Heart left ventricle (tissue), 16 donors: ENCODE data around the gene UBE2E2. TPM values are rescaled to one million over a fixed set of nuclear protein-coding genes. Genes with fewer than 3 reads are reported as not detected.

Experiments used
- ATAC-seq, 4 donors: fragments of 200-7000 bp; cut with Tn5 transposase; one replicate each; pipeline ENCODE4 v1.9.1; 2020 to 2022; ENCODE audit warnings: moderate library complexity in 4 of 4, mild to moderate bottlenecking in 3 of 4, moderate number of reproducible peaks in 1 of 4
- DNase-seq, 5 donors: peaks; one replicate each; pipeline ENCODE4 v3.0.0-alpha.2; 2020
- H3K27ac ChIP-seq, 12 donors: fragments of 200-600 bp; sonication (generic) in 4 of 12; one replicate each; pipeline versions ENCODE4 v1.5.0 to v1.8.0; 2016 to 2022; ENCODE audit warnings: mild to moderate bottlenecking in 2 of 12
- H3K27me3 ChIP-seq, 9 donors: fragments of 200-600 bp; sonication (generic) in 2 of 9; one replicate each; pipeline versions ENCODE4 v1.5.1 to v1.8.0; 2016 to 2022; ENCODE audit warnings: mild to moderate bottlenecking in 3 of 9
- H3K36me3 ChIP-seq, 9 donors: fragments of 200-600 bp; sonication (generic) in 2 of 9; one replicate each; pipeline versions ENCODE4 v1.5.0 to v1.8.0; 2018 to 2022; ENCODE audit warnings: mild to moderate bottlenecking in 2 of 9
- H3K4me1 ChIP-seq, 12 donors: fragments of 200-600 bp; sonication (generic) in 4 of 12; one replicate each; pipeline versions ENCODE4 v1.5.0 to v1.8.0; 2016 to 2022; ENCODE audit warnings: mild to moderate bottlenecking in 3 of 12
- H3K4me3 ChIP-seq, 12 donors: fragments of 200-600 bp; sonication (generic) in 4 of 12; one replicate each; pipeline versions ENCODE4 v1.5.0 to v1.8.0; 2017 to 2022; ENCODE audit warnings: mild to moderate bottlenecking in 9 of 12, moderate library complexity in 4 of 12
- H3K9me3 ChIP-seq, 12 donors: fragments of 200-600 bp; sonication (generic) in 4 of 12; one replicate each; pipeline versions ENCODE4 v1.5.0 to v1.8.0; 2016 to 2022; ENCODE audit warnings: mild to moderate bottlenecking in 1 of 12
- CTCF ChIP-seq, 12 donors: fragments of 200-600 bp; sonication (generic) in 4 of 12; IDR thresholded peaks; one replicate each; pipeline versions ENCODE4 v1.5.0 to v1.8.0; 2018 to 2022; ENCODE audit warnings: antibody characterized with exemption in 12 of 12, mild to moderate bottlenecking in 5 of 12
- POLR2A ChIP-seq, 2 donors: fragments of 450-650 bp; IDR thresholded peaks; one replicate each; pipeline ENCODE4 v1.6.1; 2017; ENCODE audit warnings: antibody characterized with exemption in 2 of 2, mild to moderate bottlenecking in 2 of 2, moderate library complexity in 2 of 2
- WGBS, 4 donors: extraction: QIAGEN DNeasy Blood & Tissue Kit in 2 of 4; methylation state at CpG; one replicate each; pipeline versions ENCODE4 v1.1.5 to v1.1.7; 2013 to 2018; 5-methylcytosine and 5-hydroxymethylcytosine counted together
- intact Hi-C, 10 donors: fragments of 100-400 bp; cut with DNase I; formaldehyde crosslinking; loops; one replicate each; pipeline versions ENCODE4 v1.11.1 to v1.14.2; 2022
- polyA plus RNA-seq, 2 donors: library from polyadenylated mRNA; stranded (reverse); fragments of 200-250 nt; gene quantifications; one replicate each; pipeline ENCODE4 v1.2.3, GENCODE V29; 2013
- total RNA-seq, 9 donors: library from RNA; depleted of rRNA in 2 of 9; stranded (reverse); fragments of >200 nt in 2 of 9; fragmentation: NEBNext Ultra II Directional in 3 of 9; extraction: Animal tissue kit (Norgen Biotek cat#: 25700) in 3 of 9; gene quantifications; one replicate each; pipeline versions ENCODE4 v1.1.0 to v1.2.4, GENCODE V29; 2016 to 2023
- donor health status: ischemic (EF 13 %, LVEDD 7.1; RV severe dilation, severe dysfunction).
- donor health status: healthy with polysubstance abuse.
- donor health status: DM: no; HTN: yes; CAD: no.
- donor health status: DM: no; HTN: no; CAD: no.
- donor health status: ischemic (EF 25% LVEDD 6.9; RV normal size, moderate dysfunction).
- donor health status: ischemic (EF 25% LVEDD 5.7; RV mildly dilated, moderate dysfunction).
- donor health status: healthy.
- donor health status: DM: yes; HTN: yes; CAD: no.
- donor health status: ischemic (EF 35%, LVEDD 5.7; RV mildly dilated, moderate dysfunction).
- donor health status: nonischemic (EF 11% LVEDD 7.7; RV severe dilation, severe dysfunction).
- donor health status: DM: yes; HTN: yes; CAD: no.
- donor health status: PGD.
- donor health status: ischemic (EF 29% LVEDD 5.4; RV normal size, mild dysfunction).
- donor health status: nonischemic (EF 23%, LVEDD 6.1; RV moderate dilation, normal function).

Gene UBE2E2
- total and polyA plus RNA-seq, 11 donors: 21.9 to 63.9 (median 50.8) TPM

- Histone ChIP-seq H3K27ac (no peak overlapping the region), H3K9me3 (no peaks in the 10 kb centered on the region), H3K27me3 (no peaks in the 10 kb centered on the region), H3K4me3 (no peak overlapping the region), H3K36me3 (no peaks in the 10 kb centered on the region), H3K4me1 (peaks cover 0 to 5% (median 0%) of the 10 kb centered on the region in 12 donors)
- TF ChIP-seq CTCF (IDR thresholded peaks at IDR 0.05): no peak
- no peak for TF ChIP-seq POLR2A (IDR thresholded peaks at IDR 0.05)
- ATAC-seq (no peak), DNase-seq (no peak)
- intact Hi-C loops: no loop called here
- WGBS, 4 donors: 58 to 65% (median 61%) methylated on average over 4 of the region's 4 CpGs
Measured at GRCh38 chr3:23537101-23537551, 334.0 kb downstream of the UBE2E2 start.

GRCh38 chr3:23539185-23539584 is 336.1 kb downstream of the UBE2E2 start:
- TF ChIP-seq CTCF (IDR thresholded peaks at IDR 0.05) (no peak), POLR2A (IDR thresholded peaks at IDR 0.05) (no peak)
- no peaks in the 10 kb centered on the region for H3K27me3 ChIP-seq

GRCh38 chr3:23540600-23540999 is 337.5 kb downstream of the UBE2E2 start:
- WGBS, 4 donors: 87 to 97% (median 94%) methylated on average over 2 to 4 of the region's 4 CpGs

More at GRCh38 chr3:23539185-23539584, 336.1 kb downstream of the UBE2E2 start:
- Histone ChIP-seq H3K4me3 (no peak overlapping the region), H3K27ac (no peak overlapping the region), H3K9me3 (no peaks in the 10 kb centered on the region), H3K4me1 (peaks cover 0 to 4% (median 0%) of the 10 kb centered on the region in 12 donors), H3K36me3 (no peaks in the 10 kb centered on the region)
- 83 to 91% (median 88%) methylated on average over 2 of the region's 2 CpGs for WGBS, 4 donors
- intact Hi-C loops: no loop called here
- ATAC-seq: no peak
- no peak for DNase-seq

GRCh38 chr3:23542079-23542478 is 339.0 kb downstream of the UBE2E2 start:
- Histone ChIP-seq H3K4me3 (no peak overlapping the region), H3K9me3 (no peaks in the 10 kb centered on the region), H3K4me1 (peaks cover 0 to 2% (median 0%) of the 10 kb centered on the region in 12 donors), H3K36me3 (no peaks in the 10 kb centered on the region), H3K27ac (no peak overlapping the region), H3K27me3 (no peaks in the 10 kb centered on the region)
- TF ChIP-seq POLR2A (IDR thresholded peaks at IDR 0.05) (no peak), CTCF (IDR thresholded peaks at IDR 0.05) (no peak)
- WGBS, 4 donors: 94 to 98% (median 95%) methylated on average over 4 of the region's 4 CpGs
- no peak for DNase-seq
- no peak for ATAC-seq
- intact Hi-C loops: no loop called here

More at GRCh38 chr3:23540600-23540999, 337.5 kb downstream of the UBE2E2 start:
- intact Hi-C loops: no loop called here
- H3K27me3 ChIP-seq: no peaks in the 10 kb centered on the region
- H3K4me1 ChIP-seq: peaks cover 0 to 4% (median 0%) of the 10 kb centered on the region in 12 donors
- H3K4me3 ChIP-seq: no peak overlapping the region
- TF ChIP-seq POLR2A (IDR thresholded peaks at IDR 0.05) (no peak), CTCF (IDR thresholded peaks at IDR 0.05) (no peak)
- H3K9me3 ChIP-seq: no peaks in the 10 kb centered on the region
- no peak for DNase-seq
- no peaks in the 10 kb centered on the region for H3K36me3 ChIP-seq
- no peak overlapping the region for H3K27ac ChIP-seq
- ATAC-seq: no peak
